ENCODE data around the gene YWHAB.

Gene YWHAB

DNA sequence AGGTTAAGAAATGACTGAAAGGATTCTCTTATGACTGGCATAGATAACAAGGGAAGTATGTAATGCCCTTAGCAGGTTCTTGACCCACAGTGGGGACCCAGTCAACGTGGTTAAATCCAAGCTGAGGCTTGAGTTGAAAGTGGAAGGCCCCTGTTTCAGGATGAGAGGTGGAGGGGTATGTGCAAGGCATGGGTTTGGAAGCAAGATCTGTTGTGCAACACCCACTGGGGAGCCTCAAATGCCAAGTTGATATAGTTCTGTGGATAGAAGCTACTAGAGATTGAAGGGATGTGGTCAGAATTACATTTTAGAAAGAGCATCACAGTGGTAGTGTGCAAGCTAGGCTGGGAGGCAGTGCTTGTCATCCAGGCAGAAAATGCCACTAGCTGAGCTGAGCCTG is 29.4 kb downstream of the YWHAB start:
- H3K27me3 ChIP-seq (ENCODE audit: insufficient read depth, poor library complexity, severe bottlenecking): no peaks in the 10 kb centered on the region
- DNase-seq (ENCODE audit: low spot score): no peak
- no peak overlapping the region for H3K4me3 ChIP-seq (ENCODE audit: severe bottlenecking)
- H3K9me3 ChIP-seq (ENCODE audit: severe bottlenecking): no peaks in the 10 kb centered on the region
- no peak for ATAC-seq (ENCODE audit: low read depth)
- TF ChIP-seq, protein P1, sequence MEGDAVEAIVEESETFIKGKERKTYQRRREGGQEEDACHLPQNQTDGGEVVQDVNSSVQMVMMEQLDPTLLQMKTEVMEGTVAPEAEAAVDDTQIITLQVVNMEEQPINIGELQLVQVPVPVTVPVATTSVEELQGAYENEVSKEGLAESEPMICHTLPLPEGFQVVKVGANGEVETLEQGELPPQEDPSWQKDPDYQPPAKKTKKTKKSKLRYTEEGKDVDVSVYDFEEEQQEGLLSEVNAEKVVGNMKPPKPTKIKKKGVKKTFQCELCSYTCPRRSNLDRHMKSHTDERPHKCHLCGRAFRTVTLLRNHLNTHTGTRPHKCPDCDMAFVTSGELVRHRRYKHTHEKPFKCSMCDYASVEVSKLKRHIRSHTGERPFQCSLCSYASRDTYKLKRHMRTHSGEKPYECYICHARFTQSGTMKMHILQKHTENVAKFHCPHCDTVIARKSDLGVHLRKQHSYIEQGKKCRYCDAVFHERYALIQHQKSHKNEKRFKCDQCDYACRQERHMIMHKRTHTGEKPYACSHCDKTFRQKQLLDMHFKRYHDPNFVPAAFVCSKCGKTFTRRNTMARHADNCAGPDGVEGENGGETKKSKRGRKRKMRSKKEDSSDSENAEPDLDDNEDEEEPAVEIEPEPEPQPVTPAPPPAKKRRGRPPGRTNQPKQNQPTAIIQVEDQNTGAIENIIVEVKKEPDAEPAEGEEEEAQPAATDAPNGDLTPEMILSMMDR (IDR thresholded peaks at IDR 0.05; ENCODE audit: poor library complexity, severe bottlenecking): no peak
- H3K36me3 ChIP-seq (ENCODE audit: low read depth): peaks cover 81% of the 10 kb centered on the region
- H3K4me1 ChIP-seq (ENCODE audit: insufficient read depth, poor library complexity, severe bottlenecking): peaks cover 8% of the 10 kb centered on the region
- no peak overlapping the region for H3K27ac ChIP-seq (ENCODE audit: poor library complexity, severe bottlenecking)

DNA sequence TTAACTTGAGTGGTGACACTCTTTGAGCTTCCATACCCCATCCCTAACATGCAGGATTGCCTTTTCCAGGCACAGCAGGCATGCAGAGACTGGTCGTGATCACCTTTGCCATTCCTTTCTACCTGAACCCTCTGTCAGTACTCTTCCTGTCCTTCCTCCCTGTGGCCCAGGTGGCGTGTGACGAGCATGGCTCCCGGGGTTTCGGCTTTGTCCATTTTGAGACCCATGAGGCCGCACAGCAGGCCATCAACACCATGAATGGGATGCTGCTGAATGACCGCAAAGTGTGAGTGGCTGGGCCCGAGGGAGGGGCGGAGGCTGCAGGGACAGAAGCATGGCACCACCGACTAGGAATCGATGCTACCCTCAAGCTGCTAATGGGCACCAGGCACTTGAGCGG is 31.1 kb downstream of the YWHAB start:
- Histone ChIP-seq H3K27ac (ENCODE audit: poor library complexity, severe bottlenecking) (no peak overlapping the region), H3K4me1 (ENCODE audit: insufficient read depth, poor library complexity, severe bottlenecking) (no peaks in the 10 kb centered on the region), H3K36me3 (ENCODE audit: low read depth) (peaks cover 97% of the 10 kb centered on the region), H3K9me3 (ENCODE audit: severe bottlenecking) (no peaks in the 10 kb centered on the region), H3K4me3 (ENCODE audit: severe bottlenecking) (no peak overlapping the region), H3K27me3 (ENCODE audit: insufficient read depth, poor library complexity, severe bottlenecking) (no peaks in the 10 kb centered on the region)
- TF ChIP-seq, protein P1 (IDR thresholded peaks at IDR 0.05; ENCODE audit: poor library complexity, severe bottlenecking): no peak
- ATAC-seq (ENCODE audit: low read depth) (no peak), DNase-seq (ENCODE audit: low spot score) (peak; percentile 73)

DNA sequence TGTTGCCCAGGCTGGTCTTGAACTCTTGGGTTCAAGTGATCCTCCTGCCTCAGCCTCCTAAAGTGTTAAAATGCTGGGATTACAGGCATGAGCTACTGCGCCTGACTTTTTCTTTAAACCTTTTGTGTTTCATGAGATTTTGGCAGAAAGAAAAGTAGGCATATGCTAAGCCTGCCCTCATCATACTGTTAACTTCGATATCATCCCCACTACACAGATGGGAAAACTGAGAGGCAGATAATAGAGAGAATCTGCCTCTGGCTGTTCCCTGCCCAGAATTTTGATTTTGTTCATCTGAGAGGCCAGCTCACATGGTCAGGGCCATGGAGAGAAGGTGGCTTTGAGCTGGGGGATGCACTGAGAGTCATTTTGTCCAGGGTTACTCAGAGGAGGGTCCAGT is 31.9 kb downstream of the YWHAB start:
- Histone ChIP-seq H3K9me3 (ENCODE audit: severe bottlenecking) (no peaks in the 10 kb centered on the region), H3K4me1 (ENCODE audit: insufficient read depth, poor library complexity, severe bottlenecking) (no peaks in the 10 kb centered on the region), H3K27ac (ENCODE audit: poor library complexity, severe bottlenecking) (no peak overlapping the region), H3K4me3 (ENCODE audit: severe bottlenecking) (no peak overlapping the region), H3K27me3 (ENCODE audit: insufficient read depth, poor library complexity, severe bottlenecking) (no peaks in the 10 kb centered on the region), H3K36me3 (ENCODE audit: low read depth) (peaks cover 97% of the 10 kb centered on the region)
- peak; percentile 14 for DNase-seq (ENCODE audit: low spot score)
- TF ChIP-seq, protein P1 (IDR thresholded peaks at IDR 0.05; ENCODE audit: poor library complexity, severe bottlenecking): no peak
- ATAC-seq (ENCODE audit: low read depth): no peak

DNA sequence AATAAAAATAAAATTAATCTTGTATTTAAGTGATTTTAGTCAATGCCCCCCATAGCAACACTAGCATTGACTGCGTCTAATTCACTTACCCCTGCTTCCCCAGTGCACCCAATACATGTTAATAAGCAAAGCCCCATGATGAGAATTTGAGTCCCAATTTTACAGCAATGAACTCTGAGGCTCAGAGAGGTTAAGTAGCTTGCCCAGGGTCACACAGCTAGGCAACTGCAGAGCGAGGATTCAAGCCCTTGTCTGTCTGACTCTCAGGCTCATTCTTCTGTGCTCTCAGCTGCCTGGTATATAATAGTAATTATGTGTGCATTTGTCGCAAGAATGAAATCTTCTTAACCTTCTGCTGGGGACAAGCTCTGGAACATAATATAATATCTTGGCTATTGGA is 32.8 kb downstream of the YWHAB start:
- H3K27ac ChIP-seq (ENCODE audit: poor library complexity, severe bottlenecking): no peak overlapping the region
- DNase-seq (ENCODE audit: low spot score): peak; percentile 29
- no peak overlapping the region for H3K4me3 ChIP-seq (ENCODE audit: severe bottlenecking)
- no peaks in the 10 kb centered on the region for H3K27me3 ChIP-seq (ENCODE audit: insufficient read depth, poor library complexity, severe bottlenecking)
- TF ChIP-seq, protein P1 (IDR thresholded peaks at IDR 0.05; ENCODE audit: poor library complexity, severe bottlenecking): no peak
- no peaks in the 10 kb centered on the region for H3K4me1 ChIP-seq (ENCODE audit: insufficient read depth, poor library complexity, severe bottlenecking)
- no peaks in the 10 kb centered on the region for H3K9me3 ChIP-seq (ENCODE audit: severe bottlenecking)
- ATAC-seq (ENCODE audit: low read depth): no peak
- peaks cover 97% of the 10 kb centered on the region for H3K36me3 ChIP-seq (ENCODE audit: low read depth)

DNA sequence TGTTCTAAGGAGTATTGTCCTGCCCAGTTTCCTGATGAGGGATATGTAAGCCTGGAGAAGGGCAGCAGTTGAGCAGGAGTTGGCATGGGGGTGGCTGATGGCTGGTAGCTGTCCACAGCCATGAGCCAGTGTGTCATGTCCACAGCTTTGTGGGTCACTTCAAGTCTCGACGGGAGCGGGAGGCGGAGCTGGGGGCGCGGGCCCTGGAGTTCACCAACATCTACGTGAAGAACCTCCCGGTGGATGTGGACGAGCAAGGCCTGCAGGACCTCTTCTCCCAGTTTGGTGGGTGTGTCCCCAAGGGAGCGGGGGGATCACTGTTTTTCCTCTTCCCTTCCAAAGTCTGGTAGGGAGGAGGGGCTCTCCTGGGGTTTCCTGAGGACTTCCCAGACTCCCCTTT is 33.3 kb downstream of the YWHAB start:
- no peaks in the 10 kb centered on the region for H3K4me1 ChIP-seq (ENCODE audit: insufficient read depth, poor library complexity, severe bottlenecking)
- H3K9me3 ChIP-seq (ENCODE audit: severe bottlenecking): no peaks in the 10 kb centered on the region
- H3K27me3 ChIP-seq (ENCODE audit: insufficient read depth, poor library complexity, severe bottlenecking): no peaks in the 10 kb centered on the region
- 0 out of 3 replicates have a peak, but pooled peaks have one; percentile 6 for ATAC-seq (ENCODE audit: low read depth)
- no peak overlapping the region for H3K27ac ChIP-seq (ENCODE audit: poor library complexity, severe bottlenecking)
- peak; percentile 80 for DNase-seq (ENCODE audit: low spot score)
- H3K36me3 ChIP-seq (ENCODE audit: low read depth): peaks cover 97% of the 10 kb centered on the region
- TF ChIP-seq, protein P1 (IDR thresholded peaks at IDR 0.05; ENCODE audit: poor library complexity, severe bottlenecking): no peak
- H3K4me3 ChIP-seq (ENCODE audit: severe bottlenecking): no peak overlapping the region

All from RWPE2 (cell line).